NCI-H1436 treated with DMSO at 0.1 percent for 48 hours (cell line): Measurements from ENCODE around the gene LTF.

Experiments
- DNase-seq: peaks from one replicate; lab custom pipeline; 2025; lab: John Stamatoyannopoulos, UW

Gene LTF

GRCh38 chr3:46490338-46491084 lies 25.8 kb upstream of the LTF start:
- DNase-seq = no peak

GRCh38 chr3:46489875-46490274 lies 25.2 kb upstream of the LTF start:
- no peak for DNase-seq

GRCh38 chr3:46489381-46489780 lies 24.7 kb upstream of the LTF start:
- DNase-seq = no peak

GRCh38 chr3:46488735-46489361 lies 24.1 kb upstream of the LTF start:
- DNase-seq = peak; percentile 4

GRCh38 chr3:46485779-46486175 lies 21.1 kb upstream of the LTF start:
- DNase-seq = no peak

- DNase-seq = no peak
Measured at GRCh38 chr3:46484911-46485778, 20.4 kb upstream of the LTF start.

GRCh38 chr3:46484388-46484787 lies 19.7 kb upstream of the LTF start:
- DNase-seq = no peak

- no peak for DNase-seq
Measured at GRCh38 chr3:46483825-46484224, 19.1 kb upstream of the LTF start.

GRCh38 chr3:46482632-46483350 lies 18.1 kb upstream of the LTF start:
- DNase-seq = no peak

GRCh38 chr3:46481636-46482035 lies 16.9 kb upstream of the LTF start:
- DNase-seq = no peak

GRCh38 chr3:46480491-46481195 lies 15.9 kb upstream of the LTF start:
- DNase-seq = no peak

GRCh38 chr3:46479696-46480095 lies 15.0 kb upstream of the LTF start:
- DNase-seq = no peak

- DNase-seq = no peak
Measured at GRCh38 chr3:46479021-46479420, 14.3 kb upstream of the LTF start.

- no peak for DNase-seq
Measured at GRCh38 chr3:46478341-46478740, 13.6 kb upstream of the LTF start.

GRCh38 chr3:46477756-46478155 lies 13.1 kb upstream of the LTF start:
- DNase-seq = no peak

- DNase-seq = no peak
Measured at GRCh38 chr3:46477145-46477544, 12.4 kb upstream of the LTF start.

- DNase-seq = no peak
Measured at GRCh38 chr3:46472736-46473135, 8.0 kb upstream of the LTF start.

GRCh38 chr3:46471371-46471914 lies 6.7 kb upstream of the LTF start:
- no peak for DNase-seq

GRCh38 chr3:46470831-46471230 lies 6.1 kb upstream of the LTF start:
- DNase-seq = no peak

GRCh38 chr3:46469680-46470357 lies 5.1 kb upstream of the LTF start:
- no peak for DNase-seq
